Stimulated activated naive B cell treated with anti-CD40 and anti-IgM and Interleukin-4, amounts not matched to agents 10 μg/mL and 1 μg/mL and 100 μg/mL, for 72 hours (primary cell): Measurements from ENCODE around the gene MMP14.
"Not testable (repeated sequence)": the region's sequence is repeated elsewhere in the genome, so short reads cannot be mapped to it uniquely, and the experiment has no call there.

ENCODE experiments used
- ATAC-seq, 2 donors: fragments of 150-1000 bp; cut with Tn5 transposase; replicated peaks; 2 replicates each; pipeline ENCODE4 v1.10.0; 2021; ENCODE audit warnings: moderate library complexity in 1 of 2
- DNase-seq: peaks from one replicate; pipeline ENCODE4 v3.0.0; 2021
- H3K27ac Mint-ChIP-seq: one replicate; pipeline ENCODE4 v1.8.0; 2022; ENCODE audit warnings: mild to moderate bottlenecking, mixed read lengths
- H3K27me3 Mint-ChIP-seq, 2 donors: one replicate each; pipeline ENCODE4 v1.8.0; 2022; ENCODE audit warnings: mixed read lengths in 2 of 2
- H3K36me3 Mint-ChIP-seq, 2 donors: one replicate each; pipeline ENCODE4 v1.8.0; 2022; ENCODE audit warnings: mixed read lengths in 2 of 2, mild to moderate bottlenecking in 1 of 2
- H3K4me1 Mint-ChIP-seq, 2 donors: one replicate each; pipeline ENCODE4 v1.8.0; 2022; ENCODE audit warnings: mixed read lengths in 2 of 2, mild to moderate bottlenecking in 1 of 2
- H3K4me3 Mint-ChIP-seq, 2 donors: one replicate each; pipeline ENCODE4 v1.8.0; 2022; ENCODE audit warnings: mild to moderate bottlenecking in 2 of 2, mixed read lengths in 2 of 2, moderate library complexity in 1 of 2
- H3K9me3 Mint-ChIP-seq, 2 donors: one replicate each; pipeline ENCODE4 v1.8.0; 2022; ENCODE audit warnings: mixed read lengths in 2 of 2, mild to moderate bottlenecking in 1 of 2

MMP14 gene

GRCh38 chr14:22842211-22843122 lies 6.1 kb downstream of the MMP14 start:
- DNase-seq (no peak), ATAC-seq (no peak)
- peaks cover 0 to 3% of the 10 kb centered on the region in 2 donors for H3K36me3 Mint-ChIP-seq
- no peak overlapping the region for H3K4me3 Mint-ChIP-seq
- H3K9me3 Mint-ChIP-seq: no peaks in the 10 kb centered on the region
- peaks cover 12 to 27% of the 10 kb centered on the region in 2 donors for H3K27me3 Mint-ChIP-seq
- H3K4me1 Mint-ChIP-seq: peaks cover 8 to 25% of the 10 kb centered on the region in 2 donors
- H3K27ac Mint-ChIP-seq: no peak overlapping the region

- ATAC-seq (no peak), DNase-seq (no peak)
- Mint-ChIP-seq H3K4me1 (peaks cover 9 to 25% of the 10 kb centered on the region in 2 donors), H3K27me3 (peaks cover 12 to 32% of the 10 kb centered on the region in 2 donors), H3K27ac (no peak overlapping the region), H3K4me3 (no peak overlapping the region), H3K9me3 (no peaks in the 10 kb centered on the region), H3K36me3 (peaks cover 0 to 3% of the 10 kb centered on the region in 2 donors)
Observed at GRCh38 chr14:22843123-22843925, 6.9 kb downstream of the MMP14 start.

- H3K27me3 Mint-ChIP-seq: peaks cover 12 to 33% of the 10 kb centered on the region in 2 donors
- DNase-seq: no peak
- no peak for ATAC-seq
- H3K27ac Mint-ChIP-seq: no peak overlapping the region
- no peaks in the 10 kb centered on the region for H3K9me3 Mint-ChIP-seq
- no peak overlapping the region for H3K4me3 Mint-ChIP-seq
- peaks cover 0 to 3% of the 10 kb centered on the region in 2 donors for H3K36me3 Mint-ChIP-seq
- H3K4me1 Mint-ChIP-seq: peaks cover 12 to 23% of the 10 kb centered on the region in 2 donors
Observed at GRCh38 chr14:22844221-22845102, 8.1 kb downstream of the MMP14 start.

- no peak for ATAC-seq
- Mint-ChIP-seq H3K9me3 (no peaks in the 10 kb centered on the region), H3K27ac (no peak overlapping the region), H3K4me3 (no peak overlapping the region), H3K4me1 (peaks cover 12 to 23% of the 10 kb centered on the region in 2 donors), H3K27me3 (peaks cover 12 to 33% of the 10 kb centered on the region in 2 donors), H3K36me3 (peaks cover 0 to 3% of the 10 kb centered on the region in 2 donors)
- DNase-seq: no peak
Observed at GRCh38 chr14:22845103-22845394, 8.7 kb downstream of the MMP14 start.

GRCh38 chr14:22845821-22846625 lies 9.6 kb downstream of the MMP14 start:
- Mint-ChIP-seq H3K4me3 (no peak overlapping the region), H3K9me3 (no peaks in the 10 kb centered on the region), H3K4me1 (peaks cover 12 to 23% of the 10 kb centered on the region in 2 donors), H3K27ac (peak overlapping the region; percentile 37), H3K27me3 (peaks cover 12 to 33% of the 10 kb centered on the region in 2 donors), H3K36me3 (peaks cover 0 to 3% of the 10 kb centered on the region in 2 donors)
- DNase-seq: no peak
- no peak for ATAC-seq

GRCh38 chr14:22846811-22847307 lies 10.5 kb downstream of the MMP14 start:
- DNase-seq: no peak
- no peak overlapping the region for H3K4me3 Mint-ChIP-seq
- no peak for ATAC-seq
- H3K4me1 Mint-ChIP-seq: peaks cover 12 to 23% of the 10 kb centered on the region in 2 donors
- peaks cover 12 to 33% of the 10 kb centered on the region in 2 donors for H3K27me3 Mint-ChIP-seq
- H3K9me3 Mint-ChIP-seq: no peaks in the 10 kb centered on the region
- H3K36me3 Mint-ChIP-seq: peaks cover 0 to 3% of the 10 kb centered on the region in 2 donors
- peak overlapping the region; percentile 37 for H3K27ac Mint-ChIP-seq

- DNase-seq: no peak
- H3K27ac Mint-ChIP-seq: no peak overlapping the region
Observed at GRCh38 chr14:22847661-22848341, 11.4 kb downstream of the MMP14 start.

GRCh38 chr14:22848351-22849164 lies 12.2 kb downstream of the MMP14 start:
- peaks cover 9 to 33% of the 10 kb centered on the region in 2 donors for H3K27me3 Mint-ChIP-seq
- peaks cover 18 to 32% of the 10 kb centered on the region in 2 donors for H3K4me1 Mint-ChIP-seq
- ATAC-seq (no peak), DNase-seq (no peak)
- peaks cover 0 to 3% of the 10 kb centered on the region in 2 donors for H3K36me3 Mint-ChIP-seq
- peak overlapping the region in 1 of 2 donors; percentile 19 for H3K4me3 Mint-ChIP-seq
- no peaks in the 10 kb centered on the region for H3K9me3 Mint-ChIP-seq
- no peak overlapping the region for H3K27ac Mint-ChIP-seq

More at GRCh38 chr14:22847661-22848341, 11.4 kb downstream of the MMP14 start:
- Mint-ChIP-seq H3K4me3 (no peak overlapping the region), H3K36me3 (peaks cover 0 to 3% of the 10 kb centered on the region in 2 donors), H3K9me3 (no peaks in the 10 kb centered on the region), H3K27me3 (peaks cover 12 to 33% of the 10 kb centered on the region in 2 donors), H3K4me1 (peaks cover 14 to 26% of the 10 kb centered on the region in 2 donors)
- no peak for ATAC-seq

GRCh38 chr14:22849212-22849819 lies 12.9 kb downstream of the MMP14 start:
- ATAC-seq (no peak), DNase-seq (no peak)
- Mint-ChIP-seq H3K9me3 (no peaks in the 10 kb centered on the region), H3K27me3 (peaks cover 8 to 33% of the 10 kb centered on the region in 2 donors), H3K36me3 (peaks cover 0 to 3% of the 10 kb centered on the region in 2 donors), H3K4me1 (peaks cover 18 to 32% of the 10 kb centered on the region in 2 donors), H3K27ac (no peak overlapping the region), H3K4me3 (no peak overlapping the region)

- DNase-seq: no peak
- no peaks in the 10 kb centered on the region for H3K9me3 Mint-ChIP-seq
- no peak for ATAC-seq
- no peak overlapping the region for H3K27ac Mint-ChIP-seq
- no peak overlapping the region for H3K4me3 Mint-ChIP-seq
- peaks cover 6 to 27% of the 10 kb centered on the region in 2 donors for H3K27me3 Mint-ChIP-seq
- peaks cover 1 to 3% of the 10 kb centered on the region in 2 donors for H3K36me3 Mint-ChIP-seq
- peaks cover 18 to 30% of the 10 kb centered on the region in 2 donors for H3K4me1 Mint-ChIP-seq
Observed at GRCh38 chr14:22850944-22851764, 14.8 kb downstream of the MMP14 start.

- H3K4me3 Mint-ChIP-seq, ATAC-seq, H3K27ac Mint-ChIP-seq, H3K9me3 Mint-ChIP-seq, DNase-seq, H3K36me3 Mint-ChIP-seq: not testable (repeated sequence)
- H3K27me3 Mint-ChIP-seq: peaks cover 4 to 19% of the 10 kb centered on the region in 2 donors
- H3K4me1 Mint-ChIP-seq: peaks cover 17 to 24% of the 10 kb centered on the region in 2 donors
Observed at GRCh38 chr14:22852178-22852577, 15.8 kb downstream of the MMP14 start.
